T-helper 9 cell (primary cell): ENCODE data around the gene MYH13.

ENCODE experiments used
- DNase-seq: peaks from one replicate; pipeline ENCODE4 v3.0.0-alpha.2; 2020

Gene MYH13

GRCh38 chr17:10339051-10339450, 33.8 kb downstream of the MYH13 start:
- no peak for DNase-seq

- DNase-seq = no peak
Observed at GRCh38 chr17:10337976-10338375, 34.8 kb downstream of the MYH13 start.

- no peak for DNase-seq
Observed at GRCh38 chr17:10337136-10337535, 35.7 kb downstream of the MYH13 start.

- DNase-seq = no peak
Observed at GRCh38 chr17:10336393-10336792, 36.4 kb downstream of the MYH13 start.

GRCh38 chr17:10332515-10332914, 40.3 kb downstream of the MYH13 start:
- no peak for DNase-seq

GRCh38 chr17:10328971-10329923, 43.6 kb downstream of the MYH13 start:
- DNase-seq = no peak

- no peak for DNase-seq
Observed at GRCh38 chr17:10328206-10328605, 44.6 kb downstream of the MYH13 start.

- DNase-seq = peak; percentile 50
Observed at GRCh38 chr17:10327640-10328039, 45.2 kb downstream of the MYH13 start.

- DNase-seq = no peak
Observed at GRCh38 chr17:10325031-10325695, 47.6 kb downstream of the MYH13 start.

- DNase-seq = no peak
Observed at GRCh38 chr17:10323812-10324610, 48.8 kb downstream of the MYH13 start.

GRCh38 chr17:10318535-10318934, 54.3 kb downstream of the MYH13 start:
- DNase-seq = no peak

GRCh38 chr17:10317543-10317834, 55.3 kb downstream of the MYH13 start:
- no peak for DNase-seq

GRCh38 chr17:10316801-10317542, 55.8 kb downstream of the MYH13 start:
- peak; percentile 16 for DNase-seq

GRCh38 chr17:10314329-10314728, 58.5 kb downstream of the MYH13 start:
- no peak for DNase-seq

- DNase-seq = no peak
Observed at GRCh38 chr17:10313037-10313672, 59.7 kb downstream of the MYH13 start.

GRCh38 chr17:10311131-10311530, 61.7 kb downstream of the MYH13 start:
- no peak for DNase-seq

GRCh38 chr17:10309003-10309974, 63.5 kb downstream of the MYH13 start:
- DNase-seq = no peak

- no peak for DNase-seq
Observed at GRCh38 chr17:10306585-10306984, 66.2 kb downstream of the MYH13 start.

GRCh38 chr17:10305398-10305797, 67.4 kb downstream of the MYH13 start:
- no peak for DNase-seq

- no peak for DNase-seq
Observed at GRCh38 chr17:10304758-10305300, 68.0 kb downstream of the MYH13 start.

- DNase-seq = no peak
Observed at GRCh38 chr17:10297691-10298090, 75.1 kb downstream of the MYH13 start.
